Measurements from ENCODE around the gene COBL. TPM values are rescaled to one million over a fixed set of nuclear protein-coding genes. Genes with fewer than 3 reads are reported as not detected.

Gene COBL
- total and polyA plus RNA-seq, 2 of the 4 experiments (the other 2 are of a cell fraction) = under 0.01 TPM; not detected in 1

DNA sequence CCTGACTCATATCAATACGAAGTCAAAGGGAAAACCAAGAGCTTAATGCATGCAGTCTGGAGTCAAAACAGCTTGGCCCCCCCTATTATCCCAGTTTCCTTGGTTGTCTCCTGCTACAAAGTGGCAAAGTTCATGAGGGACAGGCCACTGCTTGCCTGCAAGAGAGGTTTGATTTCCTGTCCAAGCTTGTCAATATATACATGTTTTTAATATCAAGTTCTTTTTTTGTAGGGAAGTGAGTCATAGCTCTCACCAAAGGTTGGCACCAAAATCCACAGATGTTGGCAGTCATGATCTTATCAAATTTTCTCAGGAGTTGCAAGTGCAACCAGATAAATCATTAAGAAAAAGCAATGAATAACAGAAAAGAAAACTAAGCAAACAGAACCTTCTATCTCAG lies 176.8 kb downstream of the COBL start:
- Histone ChIP-seq H3K56ac (ENCODE audit: extremely low read depth, insufficient read depth, low read length) (no peak overlapping the region), H3K9me1 (ENCODE audit: insufficient read depth, low read length) (0 out of 2 replicates have a peak, but pooled peaks cover 3% of the 10 kb centered on the region), H2BK20ac (ENCODE audit: low read depth, low read length) (no peak overlapping the region), H2AK5ac (ENCODE audit: low read depth, low read length) (no peak overlapping the region), H3K4me2 (ENCODE audit: low read depth, low read length) (no peak overlapping the region), H3K9me3 (ENCODE audit: control insufficient read depth, insufficient read depth, low read length) (no peaks in the 10 kb centered on the region), H3K36me3 (ENCODE audit: control insufficient read depth, insufficient read depth, low read length) (no peaks in the 10 kb centered on the region), H3K4me1 (ENCODE audit: control insufficient read depth, insufficient read depth, low read length) (no peaks in the 10 kb centered on the region), H3K79me1 (ENCODE audit: low read depth in 1 of 2, low read length in 2 of 2) (no peaks in the 10 kb centered on the region), H3K18ac (ENCODE audit: low read depth, low read length) (no peak overlapping the region), H3K27me3 (ENCODE audit: control insufficient read depth, insufficient read depth, low read length) (no peaks in the 10 kb centered on the region; the same call in 1 of the 2 replicates), H2BK15ac (ENCODE audit: low read depth, low read length) (no peak overlapping the region), H4K8ac (ENCODE audit: low read depth in 2 of 2, low read length in 2 of 2) (no peak overlapping the region), H2BK120ac (ENCODE audit: low read depth, low read length) (no peak overlapping the region), H4K91ac (ENCODE audit: insufficient read depth, low read depth, low read length) (no peak overlapping the region), H2AK9ac (replicated peaks; ENCODE audit: low read depth, low read length, poor library complexity) (no peak overlapping the region), H3K4me3 (ENCODE audit: insufficient read depth, low read depth, low read length) (no peak overlapping the region), H3K27ac (ENCODE audit: insufficient read depth, low read length) (no peak overlapping the region), H4K5ac (ENCODE audit: low read depth, low read length) (no peak overlapping the region), H2AFZ (replicated peaks; ENCODE audit: low read length, poor library complexity) (no peak overlapping the region), H3K9ac (ENCODE audit: low read depth, low read length) (no peak overlapping the region), H4K20me1 (ENCODE audit: insufficient read depth, low read length) (no peaks in the 10 kb centered on the region), H3K14ac (replicated peaks; ENCODE audit: low read depth, low read length) (no peak overlapping the region), H3K4ac (ENCODE audit: low read depth, low read length) (no peak overlapping the region), H3K23ac (ENCODE audit: low read depth, low read length) (no peak overlapping the region), H2BK5ac (ENCODE audit: low read depth, low read length, poor library complexity, severe bottlenecking) (no peak overlapping the region)
- in situ Hi-C loops (cut with MboI; ENCODE audit: low sequenced_read_pairs) (loop anchor here (5.0 kb wide), 1 partner anchor 672 kb away; no protein-coding TSS in a partner anchor), intact Hi-C loops (cut with micrococcal nuclease) (loop anchor here (5.0 kb wide), 3 partner anchors 347 to 507 kb away; no protein-coding TSS in a partner anchor), dilution Hi-C loops (cut with HindIII; ENCODE audit: low sequenced_read_pairs, unreplicated experiment) (no loop called here)
- CTCF ChIA-PET = interaction anchor here (1.2 kb wide), 1 partner anchor 21 kb away, joined by 4 read pairs; no protein-coding TSS in a partner anchor
- WGBS, 2 experiments (ENCODE audit: extremely low coverage in 2 of 2, insufficient read length in 1 of 2) = no CpG with 5 or more reads among the region's 1 CpG
- POLR2A ChIA-PET (ENCODE audit: unreplicated experiment) = no interaction called here
- ATAC-seq (ENCODE audit: low read depth) = no peak
- no peak for DNase-seq
- TF ChIP-seq MXI1 (IDR thresholded peaks at IDR 0.05; ENCODE audit: borderline replicate concordance, low read depth, low read length) = no peak
- TF ChIP-seq, protein P1, sequence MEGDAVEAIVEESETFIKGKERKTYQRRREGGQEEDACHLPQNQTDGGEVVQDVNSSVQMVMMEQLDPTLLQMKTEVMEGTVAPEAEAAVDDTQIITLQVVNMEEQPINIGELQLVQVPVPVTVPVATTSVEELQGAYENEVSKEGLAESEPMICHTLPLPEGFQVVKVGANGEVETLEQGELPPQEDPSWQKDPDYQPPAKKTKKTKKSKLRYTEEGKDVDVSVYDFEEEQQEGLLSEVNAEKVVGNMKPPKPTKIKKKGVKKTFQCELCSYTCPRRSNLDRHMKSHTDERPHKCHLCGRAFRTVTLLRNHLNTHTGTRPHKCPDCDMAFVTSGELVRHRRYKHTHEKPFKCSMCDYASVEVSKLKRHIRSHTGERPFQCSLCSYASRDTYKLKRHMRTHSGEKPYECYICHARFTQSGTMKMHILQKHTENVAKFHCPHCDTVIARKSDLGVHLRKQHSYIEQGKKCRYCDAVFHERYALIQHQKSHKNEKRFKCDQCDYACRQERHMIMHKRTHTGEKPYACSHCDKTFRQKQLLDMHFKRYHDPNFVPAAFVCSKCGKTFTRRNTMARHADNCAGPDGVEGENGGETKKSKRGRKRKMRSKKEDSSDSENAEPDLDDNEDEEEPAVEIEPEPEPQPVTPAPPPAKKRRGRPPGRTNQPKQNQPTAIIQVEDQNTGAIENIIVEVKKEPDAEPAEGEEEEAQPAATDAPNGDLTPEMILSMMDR (conservative IDR thresholded peaks at IDR 0.05; ENCODE audit: low read depth, low read length) = no peak
- TF ChIP-seq CEBPB (IDR thresholded peaks at IDR 0.05; ENCODE audit: low read depth, low read length) = no peak
- TF ChIP-seq, protein P2, sequence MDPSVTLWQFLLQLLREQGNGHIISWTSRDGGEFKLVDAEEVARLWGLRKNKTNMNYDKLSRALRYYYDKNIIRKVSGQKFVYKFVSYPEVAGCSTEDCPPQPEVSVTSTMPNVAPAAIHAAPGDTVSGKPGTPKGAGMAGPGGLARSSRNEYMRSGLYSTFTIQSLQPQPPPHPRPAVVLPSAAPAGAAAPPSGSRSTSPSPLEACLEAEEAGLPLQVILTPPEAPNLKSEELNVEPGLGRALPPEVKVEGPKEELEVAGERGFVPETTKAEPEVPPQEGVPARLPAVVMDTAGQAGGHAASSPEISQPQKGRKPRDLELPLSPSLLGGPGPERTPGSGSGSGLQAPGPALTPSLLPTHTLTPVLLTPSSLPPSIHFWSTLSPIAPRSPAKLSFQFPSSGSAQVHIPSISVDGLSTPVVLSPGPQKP (IDR thresholded peaks at IDR 0.05; ENCODE audit: borderline replicate concordance, low read depth, low read length) = no peak
- no peak for TF ChIP-seq CHD1 (IDR thresholded peaks at IDR 0.05; ENCODE audit: low read depth, low read length)
- TF ChIP-seq POLR2A (IDR thresholded peaks at IDR 0.05; ENCODE audit: low read depth, low read length) = no peak
- TF ChIP-seq MAZ (IDR thresholded peaks at IDR 0.05; ENCODE audit: borderline replicate concordance, low read depth, low read length) = no peak
- no peak for TF ChIP-seq FOS (IDR thresholded peaks at IDR 0.05; ENCODE audit: low read depth, low read length)
- TF ChIP-seq NFE2L2 (IDR thresholded peaks at IDR 0.05; ENCODE audit: low read depth, low read length) = no peak
- no peak for TF ChIP-seq USF2 (IDR thresholded peaks at IDR 0.05; ENCODE audit: low read depth, low read length)
- no peak for TF ChIP-seq RFX5 (IDR thresholded peaks at IDR 0.05; ENCODE audit: low read depth, low read length)
- TF ChIP-seq RAD21 (IDR thresholded peaks at IDR 0.05; ENCODE audit: low read length) = no peak
- no peak for TF ChIP-seq BHLHE40 (IDR thresholded peaks at IDR 0.05; ENCODE audit: low read depth, low read length)
- no peak for TF ChIP-seq MAFK (IDR thresholded peaks at IDR 0.05; ENCODE audit: low read depth, low read length)
- no peak for TF ChIP-seq RCOR1 (IDR thresholded peaks at IDR 0.05; ENCODE audit: insufficient replicate concordance, low read length)
- TF ChIP-seq SMC3 (IDR thresholded peaks at IDR 0.05; ENCODE audit: low read depth, low read length) = no peak
- no TSS peak for BruUV-seq (replicated peaks)

Measured in IMR-90 (cell line).